ENCODE measurements around the gene STK11. TPM values are rescaled to one million over a fixed set of nuclear protein-coding genes. Genes with fewer than 3 reads are reported as not detected.

Gene STK11
- total RNA-seq, 1 donor from 2014 or later: 61.3 TPM

DNA sequence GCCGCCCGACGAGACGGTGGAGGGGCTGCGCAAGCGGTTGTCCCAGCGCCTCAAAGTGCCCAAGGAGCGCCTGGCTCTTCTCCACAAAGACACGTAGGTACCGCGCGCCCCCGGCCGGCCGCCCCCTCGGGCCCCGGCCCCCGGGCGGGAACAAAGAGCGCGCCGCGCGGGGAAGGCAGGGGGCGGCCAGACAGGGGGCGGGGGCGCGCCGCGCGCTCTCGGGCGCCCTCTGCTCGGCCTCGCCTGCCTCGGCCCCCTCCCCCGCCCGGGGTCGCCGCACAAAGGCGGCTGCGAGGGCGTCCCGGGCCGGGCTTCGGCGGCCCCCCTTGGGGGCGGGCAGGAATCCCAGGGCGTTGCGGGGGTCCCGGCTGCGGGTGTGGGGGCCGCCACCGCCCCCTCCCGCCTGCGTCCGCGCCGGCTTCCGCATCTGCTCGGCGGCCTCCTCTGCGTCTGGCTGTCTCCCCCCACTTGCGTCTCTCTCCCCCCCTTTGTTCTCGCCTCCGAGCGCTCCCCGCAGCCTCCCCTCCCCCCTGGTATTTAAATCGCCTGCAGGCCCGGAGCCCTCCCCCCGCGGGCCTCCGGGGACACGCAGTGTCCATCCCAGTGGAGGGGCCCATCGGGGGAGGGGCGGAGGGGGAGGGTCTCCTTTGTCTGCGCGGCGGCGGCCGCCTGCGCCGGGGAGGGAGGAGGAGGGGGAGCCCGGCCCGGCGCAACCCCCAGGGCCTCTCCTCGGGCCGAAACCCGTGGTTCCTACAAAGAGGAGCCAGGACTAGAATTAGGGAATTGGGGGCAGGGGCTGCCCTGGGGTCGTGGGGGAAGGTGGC lies 45.1 kb downstream of the STK11 start:
- peak overlapping the region; percentile 94 for H3K27ac Mint-ChIP-seq (ENCODE audit: unreplicated experiment)

DNA sequence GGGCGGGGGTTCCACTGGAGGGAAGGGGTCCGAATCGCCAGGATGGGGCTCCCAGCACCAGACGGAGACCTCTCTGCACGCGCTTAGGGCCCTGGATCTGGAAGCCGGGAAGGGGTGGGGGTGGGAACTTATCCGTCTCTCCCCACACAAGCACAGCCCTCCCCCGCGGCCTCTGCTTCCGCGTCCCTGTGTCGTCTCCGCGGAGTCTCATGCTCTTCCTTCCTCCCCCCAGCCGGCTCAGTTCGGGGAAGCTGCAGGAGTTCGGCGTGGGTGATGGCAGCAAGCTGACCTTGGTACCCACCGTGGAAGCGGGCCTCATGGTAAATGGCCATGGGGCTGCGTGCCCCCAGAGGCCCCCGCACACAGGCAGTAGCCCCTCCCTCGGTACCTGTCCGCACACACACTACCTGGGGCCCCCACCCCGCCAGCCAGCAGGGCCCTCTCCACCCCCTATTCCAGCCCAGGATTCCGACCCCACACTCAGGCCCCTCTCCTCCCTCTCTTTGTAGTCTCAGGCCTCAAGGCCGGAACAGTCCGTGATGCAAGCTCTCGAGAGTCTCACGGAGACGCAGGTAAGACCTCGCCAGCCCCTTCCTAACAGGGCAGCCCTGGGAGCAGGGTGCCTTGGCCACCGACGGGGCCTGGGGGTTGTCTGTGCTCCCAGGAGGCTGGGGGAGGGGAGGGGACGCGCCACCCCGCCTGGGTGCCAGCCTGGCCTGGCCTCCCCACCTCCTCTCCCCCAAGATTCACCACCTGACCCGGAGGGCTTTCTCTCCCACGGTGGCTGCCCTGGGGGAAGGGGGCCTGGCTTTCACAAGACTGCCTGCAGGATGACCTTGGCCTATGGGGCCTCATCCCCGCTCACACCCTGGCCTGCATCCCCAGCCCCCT lies 46.0 kb downstream of the STK11 start:
- DNase-seq (ENCODE audit: extremely low spot score, unreplicated experiment): no peak
- H3K4me3 Mint-ChIP-seq (ENCODE audit: unreplicated experiment): peak overlapping the region; percentile 91
- TF ChIP-seq, protein P1, sequence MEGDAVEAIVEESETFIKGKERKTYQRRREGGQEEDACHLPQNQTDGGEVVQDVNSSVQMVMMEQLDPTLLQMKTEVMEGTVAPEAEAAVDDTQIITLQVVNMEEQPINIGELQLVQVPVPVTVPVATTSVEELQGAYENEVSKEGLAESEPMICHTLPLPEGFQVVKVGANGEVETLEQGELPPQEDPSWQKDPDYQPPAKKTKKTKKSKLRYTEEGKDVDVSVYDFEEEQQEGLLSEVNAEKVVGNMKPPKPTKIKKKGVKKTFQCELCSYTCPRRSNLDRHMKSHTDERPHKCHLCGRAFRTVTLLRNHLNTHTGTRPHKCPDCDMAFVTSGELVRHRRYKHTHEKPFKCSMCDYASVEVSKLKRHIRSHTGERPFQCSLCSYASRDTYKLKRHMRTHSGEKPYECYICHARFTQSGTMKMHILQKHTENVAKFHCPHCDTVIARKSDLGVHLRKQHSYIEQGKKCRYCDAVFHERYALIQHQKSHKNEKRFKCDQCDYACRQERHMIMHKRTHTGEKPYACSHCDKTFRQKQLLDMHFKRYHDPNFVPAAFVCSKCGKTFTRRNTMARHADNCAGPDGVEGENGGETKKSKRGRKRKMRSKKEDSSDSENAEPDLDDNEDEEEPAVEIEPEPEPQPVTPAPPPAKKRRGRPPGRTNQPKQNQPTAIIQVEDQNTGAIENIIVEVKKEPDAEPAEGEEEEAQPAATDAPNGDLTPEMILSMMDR (IDR thresholded peaks at IDR 0.05): no peak
- H3K9me3 Mint-ChIP-seq (ENCODE audit: unreplicated experiment): no peaks in the 10 kb centered on the region
- peaks cover 33% of the 10 kb centered on the region for H3K4me1 Mint-ChIP-seq (ENCODE audit: unreplicated experiment)
- peaks cover 20% of the 10 kb centered on the region for H3K36me3 Mint-ChIP-seq (ENCODE audit: unreplicated experiment)
- H3K27me3 Mint-ChIP-seq (ENCODE audit: unreplicated experiment): no peaks in the 10 kb centered on the region
- H3K27ac Mint-ChIP-seq (ENCODE audit: unreplicated experiment): peak overlapping the region; percentile 94

More for the DNA sequence above, 45.1 kb downstream of the STK11 start:
- Mint-ChIP-seq H3K9me3 (ENCODE audit: unreplicated experiment) (no peaks in the 10 kb centered on the region), H3K4me1 (ENCODE audit: unreplicated experiment) (peaks cover 31% of the 10 kb centered on the region), H3K36me3 (ENCODE audit: unreplicated experiment) (peaks cover 15% of the 10 kb centered on the region), H3K4me3 (ENCODE audit: unreplicated experiment) (peak overlapping the region; percentile 91), H3K27me3 (ENCODE audit: unreplicated experiment) (no peaks in the 10 kb centered on the region)
- TF ChIP-seq, protein P1 (IDR thresholded peaks at IDR 0.05): no peak
- DNase-seq (ENCODE audit: extremely low spot score, unreplicated experiment): no peak

DNA sequence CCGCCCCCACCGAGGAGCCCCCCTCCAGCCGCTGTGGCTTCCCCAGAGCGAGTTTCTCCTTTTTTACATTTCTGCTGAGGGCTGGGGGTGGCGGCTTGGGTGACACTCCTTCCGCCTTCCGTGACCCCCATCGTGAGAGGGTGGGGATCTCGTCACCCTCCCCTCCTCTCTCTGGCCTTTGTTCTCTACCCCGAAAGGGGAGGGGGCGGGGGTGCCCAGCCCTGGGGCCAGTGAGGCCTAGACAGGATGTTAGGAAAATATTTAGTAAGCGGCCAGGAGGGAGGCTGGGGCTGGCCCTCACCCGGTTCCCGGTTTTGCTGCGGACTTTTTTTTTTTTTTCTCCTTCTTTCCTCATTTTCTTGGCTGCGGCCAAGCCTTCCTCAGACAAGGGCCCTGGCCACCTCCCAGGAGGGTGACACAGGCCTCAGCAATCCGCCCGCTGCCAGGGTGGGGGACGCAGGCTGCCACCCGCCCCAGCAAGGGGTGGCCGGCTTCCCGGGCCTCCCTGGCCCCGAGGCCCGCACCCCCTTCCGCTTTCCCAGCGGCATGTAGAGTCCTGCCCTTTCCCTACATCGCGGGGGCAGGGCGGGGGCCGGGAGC lies 46.7 kb downstream of the STK11 start:
- Mint-ChIP-seq H3K4me3 (ENCODE audit: unreplicated experiment) (peak overlapping the region; percentile 91), H3K27me3 (ENCODE audit: unreplicated experiment) (no peaks in the 10 kb centered on the region), H3K4me1 (ENCODE audit: unreplicated experiment) (peaks cover 34% of the 10 kb centered on the region), H3K9me3 (ENCODE audit: unreplicated experiment) (no peaks in the 10 kb centered on the region), H3K36me3 (ENCODE audit: unreplicated experiment) (peaks cover 22% of the 10 kb centered on the region), H3K27ac (ENCODE audit: unreplicated experiment) (peak overlapping the region; percentile 94)
- peak; percentile 97 for DNase-seq (ENCODE audit: extremely low spot score, unreplicated experiment)
- TF ChIP-seq, protein P1 (IDR thresholded peaks at IDR 0.05): no peak

DNA sequence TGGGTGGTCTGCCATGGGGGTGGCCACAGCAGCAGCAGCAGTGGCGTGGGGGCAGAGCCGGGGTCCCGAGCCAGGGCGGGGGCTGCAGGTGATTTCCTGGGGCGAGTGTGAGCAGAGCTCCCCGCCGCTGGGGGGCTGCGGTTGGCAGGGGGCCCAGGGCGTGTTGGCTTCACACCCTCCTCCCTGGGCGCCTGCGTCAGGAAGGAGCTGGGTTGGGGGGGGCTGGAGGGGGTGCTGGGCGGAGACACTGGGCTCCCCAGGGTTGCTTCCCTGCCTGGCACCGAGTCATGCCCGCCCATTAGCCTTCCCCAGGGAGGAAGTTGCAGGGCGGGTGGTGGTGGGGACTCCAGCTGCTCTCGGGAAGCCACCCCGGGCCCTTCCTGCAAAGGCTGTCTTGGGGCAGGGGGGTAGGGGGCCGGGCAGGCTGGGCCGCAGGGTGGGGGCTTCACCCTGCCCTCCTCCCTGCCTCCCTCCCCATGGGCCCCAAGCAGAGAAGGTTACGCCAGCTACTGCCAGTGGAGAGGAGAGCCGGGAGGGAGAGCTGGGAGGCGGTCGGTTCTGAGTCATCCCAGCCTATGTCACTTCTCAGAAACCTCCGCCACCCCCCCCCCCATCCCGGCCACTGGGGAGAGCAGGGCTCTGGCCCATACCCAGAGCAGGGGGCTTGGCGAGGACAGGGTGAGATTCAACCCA lies 47.4 kb downstream of the STK11 start:
- Mint-ChIP-seq H3K27me3 (ENCODE audit: unreplicated experiment) (no peaks in the 10 kb centered on the region), H3K4me1 (ENCODE audit: unreplicated experiment) (peaks cover 40% of the 10 kb centered on the region), H3K9me3 (ENCODE audit: unreplicated experiment) (no peaks in the 10 kb centered on the region), H3K36me3 (ENCODE audit: unreplicated experiment) (peaks cover 28% of the 10 kb centered on the region), H3K4me3 (ENCODE audit: unreplicated experiment) (peak overlapping the region; percentile 91), H3K27ac (ENCODE audit: unreplicated experiment) (peak overlapping the region; percentile 94)
- DNase-seq (ENCODE audit: extremely low spot score, unreplicated experiment): peak; percentile 98
- TF ChIP-seq, protein P1 (IDR thresholded peaks at IDR 0.05): peak; percentile 26

Measured in osteocyte (in vitro differentiated cells).